PC-9 (cell line): ENCODE data around the gene PSTK.

Experiments used
- CTCF ChIP-seq: fragments of 200-600 bp; sonication (generic); conservative IDR thresholded peaks from 2 replicates; pipeline ENCODE4 v1.6.1; 2017; ENCODE audit warnings: mixed run types, antibody characterized with exemption, mild to moderate bottlenecking, moderate library complexity
- EZH2 ChIP-seq: fragments of 200-600 bp; sonication (generic); IDR thresholded peaks from 2 replicates; pipeline ENCODE4 v1.8.0; 2017; ENCODE audit warnings: antibody characterized with exemption, low read depth

- TF ChIP-seq CTCF (no peak), EZH2 (no peak)
These were observed 38.3 kb downstream of the PSTK start for GRCh38 chr10:123018531-123018930.
